WI38 (cell line): ENCODE measurements around the gene SLC25A21.
"Not testable (repeated sequence)": the region's sequence is repeated elsewhere in the genome, so short reads cannot be mapped to it uniquely, and the experiment has no call there.

Experiments
- H3K4me3 ChIP-seq: 2 replicates; pipeline ENCODE4 v1.5.1; 2011; ENCODE audit warnings: low read depth, mild to moderate bottlenecking, control low read depth, low read length
- TF ChIP-seq, protein P1 (sequence below): IDR thresholded peaks from 2 replicates; pipeline ENCODE4 v1.5.1; 2012; ENCODE audit warnings: low read depth, mild to moderate bottlenecking, control low read depth, low read length

SLC25A21 gene

DNA sequence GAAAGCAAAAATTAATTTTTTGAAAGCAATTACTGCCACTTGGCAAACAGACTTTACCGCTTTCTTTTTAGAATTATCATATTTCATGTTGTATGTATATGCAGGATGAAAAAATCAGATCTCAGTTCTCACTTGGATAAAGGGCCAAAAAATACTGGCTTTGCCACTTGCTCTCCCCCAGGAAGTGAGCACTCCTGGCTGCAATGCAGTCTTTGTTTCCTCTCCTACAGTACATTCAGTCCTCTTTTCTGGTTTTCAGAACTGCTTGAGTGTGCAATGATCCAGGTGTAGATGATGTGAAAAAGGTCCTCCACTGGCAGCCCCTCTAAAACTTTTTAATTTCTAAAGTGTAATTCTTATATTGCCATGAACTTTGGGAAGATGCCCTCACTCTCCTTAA is 183.4 kb downstream of the SLC25A21 start:
- TF ChIP-seq, protein P1, sequence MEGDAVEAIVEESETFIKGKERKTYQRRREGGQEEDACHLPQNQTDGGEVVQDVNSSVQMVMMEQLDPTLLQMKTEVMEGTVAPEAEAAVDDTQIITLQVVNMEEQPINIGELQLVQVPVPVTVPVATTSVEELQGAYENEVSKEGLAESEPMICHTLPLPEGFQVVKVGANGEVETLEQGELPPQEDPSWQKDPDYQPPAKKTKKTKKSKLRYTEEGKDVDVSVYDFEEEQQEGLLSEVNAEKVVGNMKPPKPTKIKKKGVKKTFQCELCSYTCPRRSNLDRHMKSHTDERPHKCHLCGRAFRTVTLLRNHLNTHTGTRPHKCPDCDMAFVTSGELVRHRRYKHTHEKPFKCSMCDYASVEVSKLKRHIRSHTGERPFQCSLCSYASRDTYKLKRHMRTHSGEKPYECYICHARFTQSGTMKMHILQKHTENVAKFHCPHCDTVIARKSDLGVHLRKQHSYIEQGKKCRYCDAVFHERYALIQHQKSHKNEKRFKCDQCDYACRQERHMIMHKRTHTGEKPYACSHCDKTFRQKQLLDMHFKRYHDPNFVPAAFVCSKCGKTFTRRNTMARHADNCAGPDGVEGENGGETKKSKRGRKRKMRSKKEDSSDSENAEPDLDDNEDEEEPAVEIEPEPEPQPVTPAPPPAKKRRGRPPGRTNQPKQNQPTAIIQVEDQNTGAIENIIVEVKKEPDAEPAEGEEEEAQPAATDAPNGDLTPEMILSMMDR: no peak
- H3K4me3 ChIP-seq: no peak overlapping the region

DNA sequence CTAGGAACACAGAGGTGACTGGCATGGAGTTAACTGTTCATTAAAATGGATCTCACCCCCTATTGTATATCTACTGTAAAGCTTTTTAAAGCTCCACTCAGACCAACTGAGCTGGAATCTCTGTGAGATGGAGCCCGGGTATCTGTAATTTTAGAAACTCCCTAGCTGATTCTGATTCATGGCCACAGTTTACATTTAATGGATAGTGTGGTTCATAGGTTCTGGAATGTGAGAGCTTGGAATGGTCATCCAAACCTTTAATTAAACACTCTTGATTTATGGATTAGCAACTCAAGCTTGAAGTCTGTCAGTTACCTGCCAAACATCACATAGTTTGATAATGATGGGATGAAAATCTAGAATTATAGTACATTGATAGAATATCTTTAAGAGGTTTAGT is 183.8 kb downstream of the SLC25A21 start:
- TF ChIP-seq, protein P1: no peak
- H3K4me3 ChIP-seq: no peak overlapping the region

DNA sequence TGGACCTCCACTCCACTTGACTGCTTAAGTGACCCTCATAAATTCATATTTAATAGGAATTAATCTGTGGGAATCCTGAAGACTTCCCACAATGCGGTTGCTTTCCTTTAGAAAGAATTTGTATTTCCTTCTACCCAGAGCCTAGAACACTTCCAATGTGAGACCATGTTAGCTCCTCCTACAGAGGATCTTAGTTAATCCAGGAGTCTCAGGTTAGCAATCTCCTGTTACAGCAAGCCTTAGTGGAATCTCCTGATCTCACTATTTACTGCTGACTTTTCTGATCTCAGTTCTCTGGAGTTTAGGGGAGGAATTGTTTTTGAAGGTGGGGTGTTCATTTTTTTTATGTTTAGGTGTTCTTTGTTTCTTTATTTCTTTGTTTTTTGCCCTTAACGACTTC is 186.0 kb downstream of the SLC25A21 start:
- H3K4me3 ChIP-seq: no peak overlapping the region
- TF ChIP-seq, protein P1: no peak

DNA sequence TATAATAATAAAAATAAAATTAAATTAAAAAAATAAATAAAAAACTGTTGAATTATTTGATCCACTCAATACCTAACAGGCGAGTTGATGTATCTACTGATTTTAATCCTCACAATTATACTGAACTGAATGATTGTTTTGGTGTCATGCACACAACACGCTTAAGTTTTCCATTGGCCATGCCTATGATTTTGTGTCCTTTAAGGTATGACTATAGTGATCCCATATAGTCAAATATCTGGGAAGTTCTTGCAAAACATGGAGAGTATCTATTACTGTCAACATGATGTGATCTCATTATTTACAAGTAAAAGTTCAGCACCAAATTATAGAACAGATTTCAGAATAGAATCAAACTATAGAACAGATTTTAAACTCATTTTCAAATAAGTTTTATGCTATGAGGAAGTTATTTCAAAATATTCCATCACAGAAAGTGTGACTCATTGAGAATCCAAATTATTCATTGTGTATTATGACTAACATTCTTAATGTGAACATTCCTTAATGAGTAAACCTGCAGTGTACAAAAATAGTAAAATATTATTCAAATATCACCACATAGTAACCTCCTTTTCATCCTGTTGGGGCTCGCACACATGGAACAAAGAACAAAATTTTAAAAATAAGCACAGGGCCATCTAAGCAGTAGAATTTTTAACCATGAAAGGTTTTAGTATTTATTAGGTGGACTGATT is 190.4 kb downstream of the SLC25A21 start:
- no peak overlapping the region for H3K4me3 ChIP-seq
- TF ChIP-seq, protein P1: no peak

DNA sequence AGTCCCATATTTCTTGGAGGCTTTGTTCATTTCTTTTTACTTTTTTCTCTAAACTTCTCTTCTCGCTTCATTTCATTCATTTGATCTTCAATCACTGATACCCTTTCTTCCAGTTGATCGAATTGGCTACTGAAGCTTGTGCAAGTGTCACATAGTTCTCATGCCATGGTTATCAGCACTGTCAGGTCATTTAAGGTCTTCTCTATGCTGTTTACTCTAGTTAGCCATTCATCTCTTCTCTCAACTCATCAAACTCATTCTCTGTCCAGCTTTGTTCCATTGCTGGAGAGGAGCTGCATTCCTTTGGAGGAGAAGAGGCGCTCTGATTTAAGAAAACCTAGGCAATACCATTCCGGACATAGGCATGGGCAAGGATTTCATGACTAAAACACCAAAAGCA is 192.0 kb downstream of the SLC25A21 start:
- not testable (repeated sequence) for H3K4me3 ChIP-seq

DNA sequence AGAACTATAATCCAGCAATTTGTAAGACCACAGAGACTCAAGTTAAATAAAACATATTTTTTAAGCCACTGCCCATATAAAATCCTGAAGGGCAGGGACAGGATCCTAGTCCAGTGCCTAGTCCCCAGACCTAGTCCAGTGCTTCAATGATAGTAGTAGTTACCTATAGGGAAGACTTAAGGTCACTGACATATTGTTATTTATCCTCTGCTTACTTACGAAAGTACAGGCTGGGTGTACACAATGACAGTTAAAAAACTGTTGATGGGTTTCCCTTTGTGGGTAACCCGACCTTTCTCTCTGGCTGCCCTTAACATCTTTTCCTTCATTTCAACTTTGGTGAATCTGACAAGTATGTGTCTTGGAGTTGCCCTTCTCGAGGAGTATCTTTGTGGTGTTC is 192.5 kb downstream of the SLC25A21 start:
- no peak overlapping the region for H3K4me3 ChIP-seq

DNA sequence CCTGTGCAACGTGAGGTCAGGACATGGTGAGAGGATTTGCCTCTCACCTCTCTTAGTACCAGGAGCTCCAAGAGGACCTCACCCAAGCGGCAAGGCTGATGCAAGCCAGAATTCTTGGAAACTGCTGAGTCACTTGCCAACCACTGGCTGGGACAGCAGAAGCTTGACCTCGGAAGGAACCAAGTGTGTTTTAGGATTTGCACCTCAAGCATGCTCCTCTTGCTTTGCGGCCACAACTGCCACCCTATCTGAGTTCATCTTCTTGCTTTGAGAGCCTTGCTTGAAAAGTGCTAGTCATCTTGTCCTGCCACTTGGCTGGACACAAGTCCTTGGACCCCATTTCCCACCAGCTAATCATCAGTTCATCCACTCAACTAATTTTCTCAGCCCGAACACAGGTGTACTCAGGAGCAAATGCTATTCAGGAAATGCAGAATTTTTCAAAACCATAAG is 195.8 kb downstream of the SLC25A21 start:
- no peak overlapping the region for H3K4me3 ChIP-seq
- TF ChIP-seq, protein P1: no peak

More for the DNA sequence above, 192.5 kb downstream of the SLC25A21 start:
- TF ChIP-seq, protein P1: no peak

DNA sequence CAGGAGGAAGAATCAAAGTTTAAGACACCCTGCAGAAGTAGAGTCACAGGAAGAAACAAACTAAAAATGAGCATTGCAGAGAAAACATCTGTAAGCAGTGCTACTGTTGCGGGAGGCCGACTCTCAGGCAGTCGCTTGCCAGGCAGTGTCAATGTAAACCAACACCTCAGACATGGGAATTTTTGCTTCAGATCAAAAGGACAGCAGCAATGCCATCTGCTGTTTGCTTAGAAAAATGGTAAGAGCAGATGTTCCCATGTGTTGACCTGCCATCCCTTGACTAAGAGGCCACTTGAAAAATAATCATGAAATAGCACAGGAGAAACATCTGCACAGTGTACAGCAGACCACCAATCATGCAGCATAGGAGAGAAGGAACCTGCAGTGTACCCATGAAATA is 196.6 kb downstream of the SLC25A21 start:
- no peak overlapping the region for H3K4me3 ChIP-seq
- TF ChIP-seq, protein P1: no peak
